Measurements from ENCODE around the gene SPZ1. TPM values are rescaled to one million over a fixed set of nuclear protein-coding genes. Genes with fewer than 3 reads are reported as not detected.

The SPZ1 gene
- total RNA-seq, 1 donor from 2014 or later: not detected

Other genes with a start within 250 kb of the SPZ1 start
- 70.2 TPM for gene SERINC5, start 64.0 kb upstream of the SPZ1 start, total RNA-seq
- gene ZFYVE16, start 88.1 kb downstream of the SPZ1 start, total RNA-seq: 68.4 TPM
- 3.9 TPM for gene FAM151B, start 168.1 kb downstream of the SPZ1 start, total RNA-seq

Data from sciatic nerve (tissue), 1 donor.